HL-60/S4 treated with retinoic acid at 250 ng/mL for 4 days and 3 days (cell line): ENCODE measurements around the gene MT1G.
"Not testable (repeated sequence)": the region's sequence is repeated elsewhere in the genome, so short reads cannot be mapped to it uniquely, and the experiment has no call there.

Experiments used
- in situ Hi-C: fragments of 300-500 bp; cut with MboI; formaldehyde crosslinking; loops from 2 replicates; pipeline ENCODE4 v1.7.0; 2022; ENCODE audit warnings: low sequenced_read_pairs

The MT1G gene

GRCh38 chr16:56637814-56638750 is 29.8 kb downstream of the MT1G start, which contains the start of gene MT1A:
TSS of gene MT1A (plus strand) at chr16:56638666. CDS start at chr16:56638739, 73 bp downstream.
- in situ Hi-C loops, result no loop called here

GRCh38 chr16:56636616-56637413 is 31.1 kb downstream of the MT1G start:
- in situ Hi-C loops, result no loop called here

- in situ Hi-C loops, result no loop called here
Measured at GRCh38 chr16:56635441-56635967, 32.4 kb downstream of the MT1G start.

GRCh38 chr16:56634715-56635440 is 33.0 kb downstream of the MT1G start:
- in situ Hi-C loops, result no loop called here

GRCh38 chr16:56633535-56633934 is 34.3 kb downstream of the MT1G start:
- in situ Hi-C loops, result no loop called here

GRCh38 chr16:56632848-56633365 is 35.0 kb downstream of the MT1G start:
- in situ Hi-C loops, result no loop called here

- in situ Hi-C loops, result no loop called here
Measured at GRCh38 chr16:56632156-56632847, 35.6 kb downstream of the MT1G start, which contains the start of gene MT1M. TSS of gene MT1M (plus strand) at chr16:56632659. CDS start at chr16:56632732, 73 bp downstream.

DNA sequence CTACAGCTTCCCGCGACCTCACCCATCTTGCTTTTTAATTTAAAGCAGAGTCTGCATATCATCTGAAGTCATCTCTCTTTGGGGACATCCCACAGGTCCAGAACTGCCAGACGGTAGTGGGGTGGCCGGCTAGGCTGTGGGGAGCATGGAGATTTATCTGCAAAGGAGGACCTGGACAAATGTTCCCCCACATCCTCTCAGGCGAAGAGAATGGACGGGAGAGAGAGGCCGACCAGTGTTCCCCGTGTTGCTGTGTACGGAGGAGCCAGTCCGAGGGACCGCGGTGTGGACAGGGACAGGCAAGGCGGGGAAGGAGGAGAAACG is 36.1 kb downstream of the MT1G start:
- in situ Hi-C loops, result no loop called here

GRCh38 chr16:56631197-56631596 is 36.7 kb downstream of the MT1G start:
- in situ Hi-C loops, result no loop called here

DNA sequence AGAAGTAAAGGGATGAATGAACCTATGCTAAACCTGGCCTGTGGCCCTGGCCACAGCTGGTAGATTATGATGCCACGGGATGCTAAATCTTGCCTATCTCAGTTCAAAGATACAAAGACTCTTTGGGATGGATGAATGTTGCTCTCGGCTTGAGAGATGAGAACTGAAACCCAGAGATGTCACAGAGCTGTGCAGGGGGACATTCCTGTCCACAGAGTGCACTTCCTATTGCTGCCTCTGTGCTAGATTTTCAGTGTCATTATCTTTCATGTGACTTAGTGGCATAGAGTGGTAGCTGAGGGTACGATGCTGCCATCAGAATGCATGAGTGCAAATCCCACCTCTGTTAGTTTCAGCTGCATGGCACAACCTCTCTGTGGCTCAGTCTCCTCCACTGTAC is 37.7 kb downstream of the MT1G start:
- in situ Hi-C loops, result no loop called here

- in situ Hi-C loops, result no loop called here
Measured at GRCh38 chr16:56629531-56629930, 38.3 kb downstream of the MT1G start.

DNA sequence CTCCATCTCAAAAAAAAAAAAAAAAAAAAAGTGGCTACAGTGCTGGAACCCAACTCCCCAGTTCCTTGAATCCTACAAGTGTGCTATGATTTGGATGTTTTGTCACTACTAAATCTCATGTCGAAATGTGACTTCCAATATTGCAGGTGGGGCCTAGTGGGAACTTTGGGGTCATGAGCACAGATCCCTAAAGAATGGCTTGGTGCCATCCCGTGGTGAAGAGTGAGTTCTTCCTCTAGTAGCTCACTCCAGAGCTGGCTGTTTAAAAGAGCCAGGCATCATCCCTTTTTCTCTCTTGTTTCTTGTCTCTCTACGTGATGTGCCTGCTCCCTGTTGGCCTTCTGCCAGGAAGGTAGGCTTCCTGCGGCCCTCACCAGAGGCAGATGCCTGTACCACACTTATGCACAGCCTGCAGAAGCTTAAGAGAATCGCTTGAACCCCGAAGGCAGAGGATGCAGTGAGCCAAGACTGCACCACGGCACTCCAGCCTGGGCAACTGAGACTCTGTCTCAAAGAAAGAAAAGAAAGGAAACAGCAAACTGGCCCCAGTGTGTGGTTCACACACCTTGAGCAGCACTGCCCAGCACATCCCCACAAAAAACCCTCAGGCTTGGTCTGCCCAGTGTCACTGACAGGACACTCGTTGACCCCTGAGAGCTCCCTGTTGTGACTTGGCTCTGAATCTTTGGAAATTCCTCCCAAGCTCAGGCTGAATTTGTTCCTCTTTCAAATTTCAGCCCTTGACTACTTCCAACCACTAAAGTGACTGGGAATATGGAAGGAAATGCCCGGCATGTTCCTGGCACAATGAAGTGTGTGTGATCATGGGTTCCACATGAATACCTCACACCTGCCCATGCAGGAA is 39.1 kb downstream of the MT1G start:
- in situ Hi-C loops, result no loop called here

GRCh38 chr16:56626685-56627084 is 41.2 kb downstream of the MT1G start:
- in situ Hi-C loops, result no loop called here

- in situ Hi-C loops, result no loop called here
Measured at GRCh38 chr16:56625943-56626654, 41.8 kb downstream of the MT1G start.

DNA sequence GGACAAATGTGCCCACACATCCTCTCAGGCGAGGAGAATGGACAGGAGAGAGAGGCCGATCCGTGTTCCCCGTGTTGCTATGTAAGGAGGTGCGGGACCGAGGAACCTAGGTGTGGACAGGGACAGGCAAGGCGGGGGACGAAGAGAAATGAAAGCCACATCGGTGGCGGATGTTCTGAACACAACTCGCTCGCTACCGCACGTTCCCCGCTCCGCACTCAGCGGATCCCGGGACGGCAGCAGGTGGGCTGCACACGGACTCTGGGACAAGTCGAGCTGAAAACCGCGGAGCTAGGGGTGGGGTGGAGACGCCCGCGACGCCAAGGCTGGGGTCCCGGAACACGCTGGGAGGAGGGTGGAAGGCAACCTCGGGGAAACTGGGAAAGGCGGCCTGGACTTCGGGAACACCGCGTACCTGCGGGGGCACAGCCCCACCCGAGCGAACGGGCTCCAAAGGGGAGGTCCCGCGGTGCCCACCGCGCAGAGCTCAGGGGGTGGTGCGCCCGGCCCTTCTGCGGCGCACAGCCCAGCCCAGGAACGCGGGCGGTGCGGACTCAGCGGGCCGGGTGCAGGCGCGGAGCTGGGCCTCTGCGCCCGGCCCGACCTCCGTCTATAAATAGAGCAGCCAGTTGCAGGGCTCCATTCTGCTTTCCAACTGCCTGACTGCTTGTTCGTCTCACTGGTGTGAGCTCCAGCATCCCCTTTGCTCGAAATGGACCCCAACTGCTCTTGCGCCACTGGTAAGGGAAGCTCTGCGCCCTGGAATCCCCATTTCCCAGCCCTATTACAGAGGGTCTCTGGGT is 42.5 kb downstream of the MT1G start, which contains the start of gene MT1E:
Gene MT1E, plus strand, starts transcription at position 642 of the 803 bp plus-strand sequence. Its CDS starts 71 bp downstream, at position 713.
- in situ Hi-C loops, result no loop called here

GRCh38 chr16:56623637-56624036 is 44.2 kb downstream of the MT1G start:
- in situ Hi-C loops, result no loop called here

DNA sequence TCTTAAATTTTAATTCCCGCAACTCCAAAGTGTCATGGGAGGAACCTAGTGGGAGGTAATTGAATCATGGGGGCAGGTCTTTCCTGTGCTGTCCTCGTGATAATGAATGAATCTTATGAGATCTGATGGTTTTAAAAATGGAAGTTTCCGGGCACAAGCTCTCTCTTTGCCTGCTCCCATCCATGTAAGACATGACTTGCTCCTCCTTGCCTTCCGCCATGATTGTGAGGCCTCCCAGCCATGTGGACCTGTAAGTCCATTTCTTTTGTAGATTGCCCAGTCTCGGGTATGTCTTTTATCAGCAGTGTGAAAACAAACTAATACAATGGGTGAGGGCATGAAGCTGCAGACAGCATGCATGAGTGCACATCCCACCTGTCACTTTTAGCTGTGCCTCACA is 44.7 kb downstream of the MT1G start:
- in situ Hi-C loops, result not testable (repeated sequence)
